GM18505 (cell line): ENCODE data around the gene B3GALT5.
"Not testable (repeated sequence)": the region's sequence is repeated elsewhere in the genome, so short reads cannot be mapped to it uniquely, and the experiment has no call there.

Experiments used
- ATAC-seq: cut with Tn5 transposase; IDR thresholded peaks from one replicate; pipeline ENCODE4 v1.9.1; 2021; ENCODE audit not compliant: unreplicated experiment
- POLR2A ChIP-seq: IDR thresholded peaks from 4 replicates; pipeline ENCODE4 v1.6.1; 2011; ENCODE audit warnings: borderline replicate concordance; ENCODE audit not compliant: insufficient read depth, insufficient read length; ENCODE audit errors: extremely low read depth

The B3GALT5 gene

GRCh38 chr21:39612233-39613040 lies at the start of gene B3GALT5:
Gene B3GALT5 (plus strand): TSS chr21:39612940. CDS start chr21:39660560, 47,620 bp downstream.
- TF ChIP-seq POLR2A, result no peak
- no peak for ATAC-seq

DNA sequence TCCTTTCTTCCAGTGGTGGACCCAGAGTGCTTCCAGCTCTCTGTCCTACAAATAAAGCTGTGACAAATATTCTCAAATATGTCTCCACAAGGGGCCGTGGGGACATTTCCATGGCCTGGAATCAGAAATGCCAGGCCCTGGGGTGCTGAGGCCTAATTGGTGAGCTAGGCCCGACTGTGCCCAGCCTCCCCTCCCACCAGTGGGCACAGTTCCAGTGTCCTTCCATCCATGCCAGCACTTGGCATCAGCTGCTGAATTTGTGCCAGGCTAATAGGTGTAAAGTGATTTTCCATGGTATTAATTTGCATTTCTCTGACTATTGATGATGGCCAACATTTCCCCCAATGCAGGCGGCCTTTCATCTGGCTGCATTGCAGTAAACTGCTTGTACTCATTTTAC lies 48.5 kb upstream of the B3GALT5 start:
- no peak for TF ChIP-seq POLR2A
- no peak for ATAC-seq

- ATAC-seq, result no peak
- no peak for TF ChIP-seq POLR2A
Measured at GRCh38 chr21:39567180-39567972, 45.4 kb upstream of the B3GALT5 start.

- ATAC-seq, result no peak
Measured at GRCh38 chr21:39568361-39568760, 44.4 kb upstream of the B3GALT5 start.

DNA sequence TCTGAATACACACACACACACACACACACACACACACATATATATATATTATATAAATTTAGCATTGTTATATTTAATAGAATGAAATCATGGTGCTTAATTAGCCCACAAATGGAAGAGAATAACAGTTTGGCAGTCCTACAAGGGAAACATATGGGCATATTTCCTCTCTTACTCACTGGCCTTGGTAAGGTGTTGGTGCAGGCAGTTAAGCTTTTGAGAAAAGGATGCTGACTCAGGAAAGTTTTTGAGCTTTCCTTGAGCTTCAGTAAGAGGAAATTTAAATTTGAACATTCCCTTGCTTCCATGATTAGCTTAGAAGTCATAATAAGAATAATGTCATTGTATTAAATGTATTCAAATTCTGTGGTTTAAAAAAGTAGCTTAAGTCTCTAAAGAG lies 37.0 kb upstream of the B3GALT5 start:
- TF ChIP-seq POLR2A, result no peak

More at GRCh38 chr21:39568361-39568760, 44.4 kb upstream of the B3GALT5 start:
- TF ChIP-seq POLR2A, result no peak

DNA sequence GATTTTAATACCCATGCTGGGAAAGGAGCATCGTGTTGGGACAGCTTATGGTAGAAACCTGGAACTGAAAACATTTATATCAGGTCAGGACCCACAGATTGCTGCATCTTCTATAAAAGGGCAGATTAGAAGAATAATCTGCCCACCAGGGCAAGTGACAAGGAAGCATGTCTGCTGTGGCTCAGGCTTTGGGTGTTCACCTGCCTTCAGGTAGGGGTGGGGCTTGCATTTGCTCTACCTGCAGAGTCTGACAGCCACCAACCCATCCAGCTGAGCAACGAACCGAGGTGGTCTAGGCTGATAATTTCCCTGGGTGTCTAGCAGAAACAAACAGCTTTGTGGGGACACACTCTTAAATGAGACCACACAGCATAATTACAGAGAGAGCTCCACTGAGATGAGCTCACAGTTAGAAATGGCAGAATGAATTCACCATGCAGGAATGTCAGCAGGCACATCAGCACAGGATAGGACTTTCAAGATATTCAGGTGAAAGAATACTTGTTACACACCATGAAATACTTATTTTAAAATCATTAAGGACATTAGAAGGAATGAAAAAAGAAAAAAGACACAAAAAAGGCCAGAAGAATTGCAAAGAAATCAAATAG lies 36.1 kb upstream of the B3GALT5 start:
- no peak for ATAC-seq
- TF ChIP-seq POLR2A, result no peak

More for the DNA sequence above, 37.0 kb upstream of the B3GALT5 start:
- ATAC-seq, result no peak

DNA sequence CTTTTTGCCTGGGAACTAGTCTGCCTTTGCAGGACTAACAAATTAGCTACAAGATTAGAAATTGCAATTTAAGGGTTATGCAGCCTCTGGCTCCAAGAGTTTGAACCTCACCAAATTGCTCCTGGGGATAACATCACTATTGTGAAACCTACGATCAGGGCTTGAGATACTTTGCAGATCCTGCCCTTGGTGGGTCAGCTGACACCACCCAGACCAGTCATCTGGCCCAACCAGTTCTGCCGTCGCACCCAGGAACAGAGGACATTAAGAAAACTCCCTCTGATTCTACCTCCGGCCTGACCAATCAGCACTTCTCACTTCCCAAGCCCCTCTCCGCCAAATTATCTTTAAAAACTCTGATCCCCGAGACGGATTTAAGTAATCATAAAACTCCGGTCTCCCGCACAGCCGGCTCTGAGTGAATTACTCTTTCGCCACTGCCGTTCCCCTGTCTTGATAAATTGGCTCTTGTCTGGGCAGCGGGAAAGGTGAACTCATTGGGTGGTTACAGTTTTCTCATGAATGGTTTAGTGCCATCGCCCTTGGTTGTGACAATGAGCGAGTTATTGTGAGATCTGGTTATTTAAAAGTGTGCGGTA lies 32.9 kb upstream of the B3GALT5 start:
- ATAC-seq, result no peak
- TF ChIP-seq POLR2A, result no peak

DNA sequence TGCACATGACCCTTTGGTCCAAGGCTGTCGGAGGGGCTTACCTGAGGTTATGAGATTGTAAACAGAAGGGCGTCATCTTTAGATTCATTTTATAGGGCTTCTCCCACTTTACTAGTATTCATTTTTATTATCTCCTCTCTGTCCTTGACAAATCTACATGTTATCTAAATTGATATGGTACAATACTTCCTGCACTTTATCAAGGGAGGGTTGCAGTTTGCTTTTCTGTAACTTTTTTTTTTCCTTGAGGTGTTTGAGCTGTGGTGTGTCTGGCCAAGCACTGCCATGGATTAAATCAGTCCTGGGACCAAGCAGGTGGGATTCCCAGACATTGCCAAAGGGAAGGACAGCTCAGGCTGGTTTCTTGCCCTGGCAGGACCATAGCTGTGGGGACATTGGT lies 32.0 kb upstream of the B3GALT5 start:
- ATAC-seq, result no peak

GRCh38 chr21:39581414-39581813 lies 31.3 kb upstream of the B3GALT5 start:
- no peak for ATAC-seq
- TF ChIP-seq POLR2A, result no peak

More for the DNA sequence above, 32.0 kb upstream of the B3GALT5 start:
- TF ChIP-seq POLR2A, result no peak

DNA sequence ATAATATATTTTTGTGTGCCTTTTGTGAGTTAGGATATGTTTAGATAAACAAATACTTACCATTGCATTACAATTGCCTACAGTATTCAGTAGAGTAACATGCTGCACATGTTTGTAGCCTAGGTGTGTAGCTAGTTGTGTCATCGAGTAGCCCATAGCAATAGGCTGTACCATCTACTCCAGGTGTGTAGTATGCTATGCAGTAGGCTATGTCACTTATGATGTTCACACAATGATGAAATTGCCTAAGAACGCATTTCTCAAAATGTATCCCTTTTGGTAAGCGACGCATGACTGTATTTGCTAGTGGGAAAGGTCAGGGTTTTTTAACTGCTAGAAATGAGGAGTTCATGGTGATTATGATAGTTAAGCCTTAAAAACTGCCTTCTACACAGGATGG lies 30.0 kb upstream of the B3GALT5 start:
- ATAC-seq, result no peak
- no peak for TF ChIP-seq POLR2A

DNA sequence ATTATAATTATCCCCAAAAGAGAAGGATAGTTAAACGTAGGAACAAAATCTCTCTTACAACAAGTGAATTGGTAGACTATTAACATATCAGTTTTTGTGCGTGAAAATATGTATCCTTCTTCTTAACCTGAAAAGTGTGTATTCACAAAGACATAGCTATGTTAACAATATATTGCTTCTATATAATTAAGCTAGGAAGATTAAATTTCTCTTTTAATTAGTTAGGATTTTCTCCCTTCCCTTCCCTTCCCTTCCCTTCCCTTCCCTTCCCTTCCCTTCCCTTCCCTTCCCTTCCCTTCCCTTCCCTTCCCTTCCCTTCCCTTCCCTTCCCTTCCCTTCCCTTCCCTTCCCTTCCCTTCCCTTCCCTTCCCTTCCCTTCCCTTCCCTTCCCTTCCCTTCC lies 29.2 kb upstream of the B3GALT5 start:
- ATAC-seq, result not testable (repeated sequence)

- no peak for TF ChIP-seq POLR2A
- no peak for ATAC-seq
Measured at GRCh38 chr21:39587376-39587775, 25.4 kb upstream of the B3GALT5 start.

DNA sequence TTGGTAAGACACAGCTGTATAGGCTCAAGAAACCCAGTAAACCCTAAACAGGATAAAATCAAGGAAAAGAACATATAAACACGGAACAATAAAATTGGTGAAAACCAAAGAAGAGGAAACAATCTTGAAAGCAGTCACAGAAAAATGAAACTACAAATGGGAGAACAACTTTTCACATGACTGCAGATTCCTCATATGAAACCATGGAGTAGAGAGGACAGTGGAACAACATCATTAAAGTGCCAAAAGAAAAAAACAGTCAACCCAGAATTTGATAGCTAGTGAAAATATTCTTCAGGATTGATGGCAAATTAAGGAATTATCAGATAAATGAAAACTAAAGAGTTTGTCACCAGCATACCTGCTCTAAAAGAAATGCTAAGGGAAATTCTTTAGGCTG lies 23.9 kb upstream of the B3GALT5 start:
- ATAC-seq, result no peak
- no peak for TF ChIP-seq POLR2A
